Mucosa of stomach (tissue), 1 donor: ENCODE measurements around the gene DEXI.
A peak's percentile ranks its signal among the peaks of the same experiment; 100 is the strongest.
"Not testable (repeated sequence)": the region's sequence is repeated elsewhere in the genome, so short reads cannot be mapped to it uniquely, and the experiment has no call there.

Experiments
- H3K27me3 ChIP-seq: one replicate; pipeline ENCODE4 v1.7.0; 2013; ENCODE audit warnings: mild to moderate bottlenecking, low read length; ENCODE audit not compliant: control insufficient read depth, insufficient read depth
- H3K36me3 ChIP-seq: one replicate; pipeline ENCODE4 v1.7.0; 2013; ENCODE audit warnings: low read length; ENCODE audit not compliant: control insufficient read depth, insufficient read depth
- H3K4me1 ChIP-seq: one replicate; pipeline ENCODE4 v1.7.0; 2013; ENCODE audit warnings: mild to moderate bottlenecking, low read length; ENCODE audit not compliant: control insufficient read depth, insufficient read depth
- H3K4me3 ChIP-seq: one replicate; pipeline ENCODE4 v1.7.0; 2013; ENCODE audit warnings: low read length
- H3K9ac ChIP-seq: one replicate; pipeline ENCODE4 v1.7.0; 2013; ENCODE audit warnings: mild to moderate bottlenecking, low read length, moderate library complexity
- H3K9me3 ChIP-seq: one replicate; pipeline ENCODE4 v1.7.0; 2013; ENCODE audit warnings: mild to moderate bottlenecking, low read length, moderate library complexity; ENCODE audit not compliant: control insufficient read depth
- donor health status: Pancreatic carcinoma.

DEXI gene

DNA sequence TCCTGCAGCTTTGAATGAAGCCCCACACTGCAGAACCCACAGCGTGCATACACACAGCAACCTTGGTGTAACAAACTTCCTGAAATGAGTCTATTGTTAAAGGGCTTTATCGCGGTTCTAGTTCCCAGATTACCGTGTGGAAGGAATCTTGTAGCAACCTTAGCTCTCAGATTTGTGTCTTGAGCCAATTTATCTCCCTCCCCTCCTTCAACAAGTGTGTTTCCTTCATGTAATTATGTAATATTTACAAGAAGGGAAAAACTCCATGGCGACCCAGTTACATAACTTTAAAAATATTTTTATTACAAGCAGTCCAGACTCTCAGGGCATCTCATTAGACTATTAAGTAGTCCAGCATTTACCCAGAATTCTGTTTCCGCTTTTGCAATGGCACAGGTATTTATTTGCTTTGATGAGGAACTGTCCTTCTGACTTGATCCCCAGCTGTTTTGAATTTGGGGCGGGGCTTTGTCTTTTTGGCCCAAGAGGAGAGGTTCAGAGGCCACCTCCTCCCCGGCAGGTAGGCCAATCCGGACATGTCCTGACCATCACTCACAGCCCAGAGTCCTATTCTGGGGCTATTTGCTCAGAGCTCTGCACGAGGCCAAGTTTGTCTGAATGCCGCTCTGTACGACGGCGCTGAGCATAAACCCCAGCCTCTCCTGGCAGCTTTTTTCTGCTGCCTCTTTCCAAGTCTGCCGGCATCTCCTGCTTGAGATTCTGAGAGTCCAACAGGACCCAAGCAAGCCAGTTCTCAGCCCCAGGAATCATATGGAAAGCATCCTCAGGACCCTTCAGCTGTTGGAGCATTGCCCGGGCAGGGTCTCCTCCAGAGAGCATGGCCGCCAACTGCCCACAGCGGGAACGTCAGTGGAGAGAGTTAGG is 37.7 kb upstream of the DEXI start:
- peaks cover 35% of the 10 kb centered on the region for H3K4me1 ChIP-seq
- H3K9ac ChIP-seq: no peak overlapping the region
- no peaks in the 10 kb centered on the region for H3K36me3 ChIP-seq
- no peaks in the 10 kb centered on the region for H3K27me3 ChIP-seq
- H3K4me3 ChIP-seq: no peak overlapping the region
- H3K9me3 ChIP-seq: no peaks in the 10 kb centered on the region

DNA sequence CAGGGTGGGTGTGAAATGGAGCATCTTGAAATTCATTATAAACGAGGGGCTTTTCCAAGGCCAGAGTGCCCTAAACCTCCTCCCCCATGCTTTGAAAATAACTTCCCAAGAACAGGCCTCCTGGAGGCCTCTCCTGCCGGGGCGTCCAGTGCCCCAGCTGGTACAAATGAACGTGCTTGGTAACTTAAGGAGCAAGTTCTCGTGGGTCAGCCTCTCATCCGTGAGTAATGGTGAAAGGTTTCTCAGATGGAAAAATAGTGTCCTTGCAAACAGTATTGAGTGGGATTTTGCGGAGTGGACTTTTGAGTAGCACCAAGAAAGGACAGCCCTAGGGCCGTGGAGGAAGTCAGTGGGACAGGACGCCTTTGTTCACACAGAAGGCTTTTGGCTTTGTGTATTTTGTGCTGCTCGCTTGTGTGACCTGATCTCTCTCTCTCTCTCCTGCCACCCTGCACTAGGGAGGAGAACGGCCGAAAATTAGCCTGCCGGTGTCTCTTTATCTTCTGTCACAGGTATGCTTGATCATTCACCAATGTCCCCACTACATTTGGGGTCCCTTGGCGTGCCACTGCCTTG is 36.7 kb upstream of the DEXI start:
- Histone ChIP-seq H3K9ac (peak overlapping the region; percentile 22), H3K4me3 (no peak overlapping the region)

DNA sequence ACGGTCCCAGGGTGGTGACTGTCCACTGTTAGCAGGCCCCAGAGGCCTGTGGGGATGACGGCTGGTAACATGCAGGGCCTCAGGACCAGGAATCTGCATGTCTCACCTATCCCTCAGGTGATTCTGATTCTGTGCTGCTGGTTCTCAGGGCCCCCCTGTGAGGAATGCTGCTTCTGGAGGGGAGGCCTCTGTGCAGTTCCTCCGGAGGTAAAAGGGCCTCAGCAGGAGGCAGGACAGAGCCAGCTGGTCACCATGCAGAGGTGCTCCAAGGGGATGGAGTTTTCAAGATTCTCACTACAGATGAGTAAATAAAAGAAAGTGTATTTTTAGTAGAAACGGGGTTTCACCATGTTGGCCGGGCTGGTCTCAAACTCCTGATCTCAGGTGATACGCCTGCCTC is 35.9 kb upstream of the DEXI start:
- no peak overlapping the region for H3K9ac ChIP-seq
- H3K4me3 ChIP-seq: no peak overlapping the region
- H3K27me3 ChIP-seq: no peaks in the 10 kb centered on the region
- peaks cover 31% of the 10 kb centered on the region for H3K4me1 ChIP-seq
- no peaks in the 10 kb centered on the region for H3K9me3 ChIP-seq
- no peaks in the 10 kb centered on the region for H3K36me3 ChIP-seq

More for the DNA sequence above, 36.7 kb upstream of the DEXI start:
- no peaks in the 10 kb centered on the region for H3K36me3 ChIP-seq
- H3K4me1 ChIP-seq: peaks cover 35% of the 10 kb centered on the region
- no peaks in the 10 kb centered on the region for H3K9me3 ChIP-seq
- no peaks in the 10 kb centered on the region for H3K27me3 ChIP-seq

DNA sequence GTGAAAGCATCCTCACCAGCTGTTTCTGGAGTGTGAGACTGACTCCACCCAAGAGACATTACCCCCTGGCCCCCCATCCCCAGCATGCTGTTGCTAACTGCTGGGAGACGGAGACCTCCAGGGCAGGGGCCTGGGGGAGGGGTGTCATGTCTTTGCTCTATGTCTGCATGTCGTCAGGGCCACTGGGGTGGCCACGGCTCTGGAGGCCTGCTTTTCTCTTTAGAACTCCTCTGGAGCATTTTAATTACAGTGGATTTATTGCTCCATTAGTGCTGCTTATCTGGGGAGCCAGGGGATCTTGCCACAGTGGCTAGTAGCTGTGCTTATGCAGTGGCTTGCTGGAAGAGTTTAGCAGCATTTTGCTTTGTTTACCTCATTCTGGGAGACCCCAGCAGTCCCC is 34.4 kb upstream of the DEXI start:
- no peaks in the 10 kb centered on the region for H3K9me3 ChIP-seq
- H3K9ac ChIP-seq: no peak overlapping the region
- H3K36me3 ChIP-seq: no peaks in the 10 kb centered on the region
- H3K4me3 ChIP-seq: no peak overlapping the region
- no peaks in the 10 kb centered on the region for H3K27me3 ChIP-seq
- H3K4me1 ChIP-seq: peaks cover 16% of the 10 kb centered on the region

DNA sequence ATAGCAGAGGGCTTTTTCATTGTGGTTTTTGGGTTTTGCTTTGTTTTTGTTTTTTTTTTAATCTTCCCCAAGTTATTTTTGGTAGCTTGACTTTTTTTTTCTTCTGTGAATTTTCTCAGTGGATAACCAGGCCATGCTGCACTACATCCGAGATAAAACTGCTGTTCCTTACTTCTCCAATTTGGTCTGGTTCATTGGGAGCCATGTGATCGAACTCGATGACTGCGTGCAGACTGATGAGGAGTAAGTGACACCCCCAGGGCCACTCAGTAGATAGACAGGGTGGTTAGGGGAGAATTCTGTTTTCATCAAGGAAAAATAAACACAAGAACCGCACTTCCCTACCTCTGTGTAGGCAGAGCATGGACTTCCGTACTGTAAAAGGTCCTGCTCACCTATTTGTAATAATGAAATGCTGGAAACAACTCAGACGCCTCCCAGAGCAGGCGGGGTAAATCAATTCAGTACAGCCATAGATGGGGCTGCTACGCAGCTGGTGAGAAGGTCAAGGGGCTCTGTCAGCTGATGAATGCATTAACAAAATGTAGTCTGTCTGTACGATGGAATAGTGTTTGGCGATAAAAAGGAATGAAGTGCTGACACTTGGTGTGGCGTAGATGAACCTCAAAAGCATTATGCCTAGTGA is 30.7 kb upstream of the DEXI start:
- peaks cover 3% of the 10 kb centered on the region for H3K36me3 ChIP-seq

DNA sequence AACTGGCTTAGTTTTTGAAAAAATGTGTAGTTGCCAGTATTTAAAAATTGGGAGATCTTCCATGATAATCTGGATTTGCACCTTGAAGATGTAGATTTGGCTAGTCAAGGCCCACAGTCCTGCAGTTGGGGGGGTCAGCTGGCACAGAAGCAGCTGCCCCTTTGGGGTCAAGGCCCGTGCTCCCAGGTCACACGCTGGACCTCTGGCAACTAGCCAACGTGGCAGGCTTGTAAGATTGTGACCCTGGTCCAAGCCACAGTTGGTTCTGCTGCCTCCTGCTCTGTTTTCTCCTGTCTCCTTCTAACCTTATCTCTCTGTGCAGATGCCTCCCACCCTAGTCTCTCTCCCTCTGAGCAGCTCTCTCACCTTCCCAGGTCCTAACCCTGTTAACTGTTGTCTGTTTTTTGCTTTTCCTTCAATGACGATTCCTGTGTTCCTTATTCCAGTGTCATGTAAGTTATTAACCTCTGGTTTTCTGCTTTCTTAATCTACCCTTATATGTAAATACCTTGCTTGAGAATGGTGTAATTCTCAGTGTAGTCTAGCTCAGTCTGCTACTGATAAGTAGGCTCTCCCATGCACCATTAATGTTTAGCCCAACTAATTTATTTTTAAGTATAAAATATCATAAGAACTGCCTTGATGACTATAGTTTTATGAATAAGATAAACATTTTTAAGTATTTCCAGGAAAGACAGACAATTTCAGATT is 30.0 kb upstream of the DEXI start:
- H3K4me1 ChIP-seq: no peaks in the 10 kb centered on the region
- H3K9me3 ChIP-seq: no peaks in the 10 kb centered on the region
- H3K9ac ChIP-seq: no peak overlapping the region
- no peak overlapping the region for H3K4me3 ChIP-seq
- H3K27me3 ChIP-seq: no peaks in the 10 kb centered on the region
- H3K36me3 ChIP-seq: peaks cover 3% of the 10 kb centered on the region

More for the DNA sequence above, 30.7 kb upstream of the DEXI start:
- no peak overlapping the region for H3K4me3 ChIP-seq
- H3K9me3 ChIP-seq: no peaks in the 10 kb centered on the region
- no peaks in the 10 kb centered on the region for H3K27me3 ChIP-seq
- H3K9ac ChIP-seq: no peak overlapping the region
- no peaks in the 10 kb centered on the region for H3K4me1 ChIP-seq

DNA sequence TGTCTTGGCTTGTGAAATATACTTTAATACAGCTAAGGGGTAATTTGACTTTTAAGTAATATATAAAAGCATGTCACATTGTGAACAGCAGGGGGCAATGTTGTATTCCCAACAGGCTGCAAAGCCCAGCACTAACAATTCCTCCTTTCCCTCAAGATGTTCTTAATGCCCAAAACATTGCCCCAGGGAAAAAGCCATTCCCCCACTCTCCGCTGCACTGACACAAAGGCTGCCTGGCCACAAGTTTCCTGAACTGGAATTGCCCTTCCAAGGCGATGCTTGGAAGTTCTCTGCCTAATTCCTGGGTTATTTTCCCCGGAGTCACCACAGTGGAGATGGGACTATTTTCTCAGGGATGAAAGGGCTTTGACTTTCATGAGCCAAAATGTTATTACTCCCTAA is 29.3 kb upstream of the DEXI start:
- Histone ChIP-seq H3K9me3 (no peaks in the 10 kb centered on the region), H3K27me3 (no peaks in the 10 kb centered on the region), H3K4me1 (no peaks in the 10 kb centered on the region), H3K36me3 (peaks cover 3% of the 10 kb centered on the region), H3K4me3 (no peak overlapping the region), H3K9ac (no peak overlapping the region)

DNA sequence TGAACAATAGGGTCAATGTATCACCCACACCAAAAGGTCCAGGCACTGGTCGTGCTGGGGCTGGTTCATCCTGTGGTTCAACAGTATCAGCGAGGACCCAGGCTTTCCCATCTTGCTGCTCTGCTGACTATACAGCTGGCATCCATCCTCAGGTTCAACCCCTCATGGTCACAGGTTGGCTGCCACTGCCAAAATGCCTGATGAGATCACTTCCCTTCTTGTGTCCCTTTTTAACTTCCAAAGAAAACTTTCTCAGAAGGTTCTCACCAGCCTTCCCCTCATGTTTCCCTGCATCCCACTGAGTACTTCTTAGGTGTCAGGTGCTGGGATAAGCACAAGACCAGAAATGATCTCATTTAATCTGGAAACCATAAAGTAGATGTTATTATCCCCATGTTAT is 27.8 kb upstream of the DEXI start:
- H3K9ac ChIP-seq: no peak overlapping the region

DNA sequence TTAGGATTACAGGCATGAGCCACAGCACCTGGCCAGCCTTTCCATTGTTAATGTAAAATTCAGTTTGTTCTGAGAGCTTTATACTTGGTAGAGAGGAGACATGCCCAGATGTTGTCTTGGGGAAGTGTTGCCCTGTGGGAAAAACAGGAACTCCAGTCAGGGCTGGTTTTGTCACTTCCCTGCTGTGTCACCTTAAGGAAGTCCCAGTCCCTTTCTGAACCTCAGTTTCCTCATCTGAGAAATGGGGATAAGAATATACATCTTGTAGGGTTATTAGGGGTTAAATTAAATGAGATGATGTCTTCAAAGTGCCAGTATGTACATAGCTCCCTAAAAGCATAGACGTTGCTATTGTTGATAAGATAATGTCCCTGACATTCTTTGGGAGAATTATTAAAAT is 27.3 kb upstream of the DEXI start:
- no peaks in the 10 kb centered on the region for H3K27me3 ChIP-seq
- no peak overlapping the region for H3K9ac ChIP-seq
- no peaks in the 10 kb centered on the region for H3K9me3 ChIP-seq
- no peak overlapping the region for H3K4me3 ChIP-seq
- peaks cover 3% of the 10 kb centered on the region for H3K36me3 ChIP-seq
- H3K4me1 ChIP-seq: no peaks in the 10 kb centered on the region

More for the DNA sequence above, 27.8 kb upstream of the DEXI start:
- peaks cover 3% of the 10 kb centered on the region for H3K36me3 ChIP-seq
- H3K27me3 ChIP-seq: no peaks in the 10 kb centered on the region
- no peaks in the 10 kb centered on the region for H3K4me1 ChIP-seq
- H3K9me3 ChIP-seq: no peaks in the 10 kb centered on the region
- H3K4me3 ChIP-seq: no peak overlapping the region

DNA sequence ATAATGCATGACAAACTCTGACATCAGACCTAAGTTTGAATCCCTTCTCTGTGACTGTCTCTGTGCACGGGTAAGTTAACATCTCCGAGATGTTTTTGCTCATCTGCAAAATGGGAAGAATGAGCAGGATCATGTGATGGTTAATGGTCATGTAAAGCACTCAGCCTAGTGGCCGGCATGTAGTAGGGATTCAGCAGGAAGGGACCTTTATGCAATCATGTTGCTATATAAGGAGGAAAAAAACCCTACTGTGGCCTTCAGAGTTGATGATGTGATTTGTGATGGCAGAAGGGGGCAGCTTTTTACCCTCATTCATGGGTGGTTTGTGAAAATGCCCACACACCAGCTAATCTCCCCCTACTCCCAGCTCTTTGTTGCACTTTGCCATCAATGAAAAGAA is 26.2 kb upstream of the DEXI start:
- Histone ChIP-seq H3K27me3 (no peaks in the 10 kb centered on the region), H3K9me3 (no peaks in the 10 kb centered on the region), H3K36me3 (peaks cover 7% of the 10 kb centered on the region), H3K4me3 (no peak overlapping the region), H3K9ac (no peak overlapping the region), H3K4me1 (peaks cover 5% of the 10 kb centered on the region)

DNA sequence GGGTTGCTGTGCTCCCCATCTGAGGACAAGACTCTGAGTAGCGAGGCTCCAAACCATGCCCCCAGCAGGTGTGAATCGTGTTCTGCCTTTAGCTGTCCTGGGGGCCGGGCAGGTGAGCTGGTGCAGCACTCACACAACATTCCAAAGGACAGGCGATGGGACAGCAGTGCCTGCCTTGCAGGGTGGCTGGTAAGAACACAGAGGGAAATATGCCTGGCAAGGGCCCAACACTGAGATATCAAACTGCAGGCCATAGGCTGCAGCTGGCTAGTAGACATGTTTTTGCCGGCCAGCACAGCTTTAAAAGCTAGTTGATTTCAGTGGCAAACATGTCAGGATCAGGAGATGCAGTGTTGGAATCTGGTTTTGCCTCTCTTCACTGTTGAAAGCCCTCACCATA is 25.7 kb upstream of the DEXI start:
- no peak overlapping the region for H3K4me3 ChIP-seq
- peaks cover 5% of the 10 kb centered on the region for H3K4me1 ChIP-seq
- H3K9ac ChIP-seq: no peak overlapping the region
- peaks cover 11% of the 10 kb centered on the region for H3K36me3 ChIP-seq
- H3K27me3 ChIP-seq: no peaks in the 10 kb centered on the region
- no peaks in the 10 kb centered on the region for H3K9me3 ChIP-seq

DNA sequence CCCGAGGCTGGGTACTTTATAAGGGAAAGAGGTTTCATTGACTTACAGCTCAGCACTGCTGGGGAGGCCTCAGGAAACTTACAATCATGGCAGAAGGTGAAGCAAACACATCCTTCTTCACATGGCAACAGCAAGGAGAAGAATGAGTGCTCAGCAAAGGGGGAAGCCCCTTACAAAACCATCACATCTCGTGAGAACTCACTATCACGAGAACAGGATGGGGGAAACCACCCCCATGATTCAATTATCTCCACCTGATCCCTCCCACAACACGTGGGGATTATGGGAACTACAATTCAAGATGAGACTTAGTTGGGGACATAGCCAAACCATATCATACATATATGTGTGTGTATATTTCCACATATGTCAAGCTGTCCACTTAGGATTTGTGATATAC is 24.3 kb upstream of the DEXI start:
- H3K4me3 ChIP-seq, H3K9ac ChIP-seq, H3K9me3 ChIP-seq, H3K4me1 ChIP-seq, H3K27me3 ChIP-seq: not testable (repeated sequence)
- H3K36me3 ChIP-seq: peaks cover 11% of the 10 kb centered on the region
